ENCODE measurements around the gene MUSTN1.

Gene MUSTN1

DNA sequence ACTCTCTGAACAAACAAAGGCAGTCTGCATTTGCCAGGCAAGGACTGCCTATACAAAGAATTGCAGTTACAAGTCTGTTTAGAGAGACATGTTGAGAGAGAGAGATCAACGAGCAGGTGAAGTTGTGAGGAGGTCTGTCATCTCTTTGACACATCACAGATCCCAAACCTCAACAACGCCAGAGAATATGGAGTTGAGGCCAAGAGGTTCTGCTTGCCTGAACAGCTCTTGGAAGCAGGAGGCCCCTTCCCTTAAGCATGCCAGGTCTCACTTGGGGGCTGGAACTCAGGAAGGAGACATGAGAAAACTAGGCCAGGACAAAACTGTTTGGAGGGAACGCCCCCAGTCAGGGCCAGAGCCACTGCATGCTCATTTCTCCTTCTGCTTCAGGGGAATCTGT, 22.3 kb upstream of the MUSTN1 start:
- no peak overlapping the region for H3K4me3 ChIP-seq (ENCODE audit: control insufficient read depth, low read depth, low read length)
- TF ChIP-seq, protein P1, sequence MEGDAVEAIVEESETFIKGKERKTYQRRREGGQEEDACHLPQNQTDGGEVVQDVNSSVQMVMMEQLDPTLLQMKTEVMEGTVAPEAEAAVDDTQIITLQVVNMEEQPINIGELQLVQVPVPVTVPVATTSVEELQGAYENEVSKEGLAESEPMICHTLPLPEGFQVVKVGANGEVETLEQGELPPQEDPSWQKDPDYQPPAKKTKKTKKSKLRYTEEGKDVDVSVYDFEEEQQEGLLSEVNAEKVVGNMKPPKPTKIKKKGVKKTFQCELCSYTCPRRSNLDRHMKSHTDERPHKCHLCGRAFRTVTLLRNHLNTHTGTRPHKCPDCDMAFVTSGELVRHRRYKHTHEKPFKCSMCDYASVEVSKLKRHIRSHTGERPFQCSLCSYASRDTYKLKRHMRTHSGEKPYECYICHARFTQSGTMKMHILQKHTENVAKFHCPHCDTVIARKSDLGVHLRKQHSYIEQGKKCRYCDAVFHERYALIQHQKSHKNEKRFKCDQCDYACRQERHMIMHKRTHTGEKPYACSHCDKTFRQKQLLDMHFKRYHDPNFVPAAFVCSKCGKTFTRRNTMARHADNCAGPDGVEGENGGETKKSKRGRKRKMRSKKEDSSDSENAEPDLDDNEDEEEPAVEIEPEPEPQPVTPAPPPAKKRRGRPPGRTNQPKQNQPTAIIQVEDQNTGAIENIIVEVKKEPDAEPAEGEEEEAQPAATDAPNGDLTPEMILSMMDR (conservative IDR thresholded peaks at IDR 0.05; ENCODE audit: control insufficient read depth, insufficient read depth, low read depth, low read length) = no peak
- no peak for DNase-seq (ENCODE audit: low read depth)

GRCh38 chr3:52856666-52857065, 21.8 kb upstream of the MUSTN1 start:
- H3K4me3 ChIP-seq (ENCODE audit: control insufficient read depth, low read depth, low read length) = no peak overlapping the region
- no peak for DNase-seq (ENCODE audit: low read depth)
- TF ChIP-seq, protein P1 (conservative IDR thresholded peaks at IDR 0.05; ENCODE audit: control insufficient read depth, insufficient read depth, low read depth, low read length) = no peak

DNA sequence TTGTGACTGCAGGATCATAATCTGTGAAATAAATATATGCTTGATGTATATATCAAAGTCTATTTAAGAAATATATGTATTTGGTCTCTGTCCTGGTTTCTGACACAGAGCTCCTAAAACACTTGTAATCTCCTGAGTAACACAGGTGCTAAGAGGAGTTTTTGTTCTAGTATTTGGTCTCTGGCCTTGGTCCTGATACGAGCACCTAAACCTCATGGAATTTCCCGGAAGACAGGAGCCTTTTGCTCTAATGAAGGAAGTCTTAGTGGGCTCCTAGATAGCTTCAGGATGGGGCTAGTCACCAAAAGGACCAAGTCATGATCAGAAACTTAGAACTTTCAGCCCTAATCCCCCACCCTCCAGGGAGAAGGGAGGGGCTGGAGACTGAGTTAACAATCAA, 19.2 kb upstream of the MUSTN1 start:
- TF ChIP-seq, protein P1 (conservative IDR thresholded peaks at IDR 0.05; ENCODE audit: control insufficient read depth, insufficient read depth, low read depth, low read length) = no peak
- no peak for DNase-seq (ENCODE audit: low read depth)
- H3K4me3 ChIP-seq (ENCODE audit: control insufficient read depth, low read depth, low read length) = no peak overlapping the region

- TF ChIP-seq, protein P1 (conservative IDR thresholded peaks at IDR 0.05; ENCODE audit: control insufficient read depth, insufficient read depth, low read depth, low read length) = no peak
- no peak overlapping the region for H3K4me3 ChIP-seq (ENCODE audit: control insufficient read depth, low read depth, low read length)
- no peak for DNase-seq (ENCODE audit: low read depth)
Measured at GRCh38 chr3:52852419-52852818, 17.6 kb upstream of the MUSTN1 start.

GRCh38 chr3:52851348-52851747, 16.5 kb upstream of the MUSTN1 start:
- no peak overlapping the region for H3K4me3 ChIP-seq (ENCODE audit: control insufficient read depth, low read depth, low read length)
- TF ChIP-seq, protein P1 (conservative IDR thresholded peaks at IDR 0.05; ENCODE audit: control insufficient read depth, insufficient read depth, low read depth, low read length) = peak; percentile 50
- DNase-seq (ENCODE audit: low read depth) = peak; percentile 49

DNA sequence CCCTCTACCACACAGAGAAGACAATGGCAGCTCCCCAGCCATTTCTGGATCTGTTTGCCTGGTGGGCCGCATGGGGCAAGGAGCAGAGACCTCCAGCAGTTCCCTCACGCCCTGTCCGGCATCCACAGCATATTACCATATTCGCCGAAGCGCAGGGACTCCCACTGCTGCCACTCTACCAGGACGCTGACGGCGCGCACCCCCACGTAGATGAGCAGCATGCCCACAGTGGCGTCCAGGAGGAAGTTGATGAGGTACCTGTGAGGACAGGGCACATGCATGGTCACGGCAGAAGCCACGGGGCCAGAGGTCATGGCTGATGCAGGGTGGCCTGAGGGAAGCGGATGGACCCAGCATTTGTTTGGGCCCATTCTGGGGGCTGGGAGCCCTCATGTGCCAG, 14.8 kb upstream of the MUSTN1 start:
- DNase-seq (ENCODE audit: low read depth) = no peak
- H3K4me3 ChIP-seq (ENCODE audit: control insufficient read depth, low read depth, low read length) = no peak overlapping the region
- TF ChIP-seq, protein P1 (conservative IDR thresholded peaks at IDR 0.05; ENCODE audit: control insufficient read depth, insufficient read depth, low read depth, low read length) = no peak

- TF ChIP-seq, protein P1 (conservative IDR thresholded peaks at IDR 0.05; ENCODE audit: control insufficient read depth, insufficient read depth, low read depth, low read length) = no peak
- no peak overlapping the region for H3K4me3 ChIP-seq (ENCODE audit: control insufficient read depth, low read depth, low read length)
- peak; percentile 80 for DNase-seq (ENCODE audit: low read depth)
Measured at GRCh38 chr3:52848617-52849016, 13.8 kb upstream of the MUSTN1 start.

Data from fibroblast of mammary gland (primary cell).